Mesothelial cell of epicardium (in vitro differentiated cells): ENCODE data around the gene TMEFF2. TPM values are rescaled to one million over a fixed set of nuclear protein-coding genes. Genes with fewer than 3 reads are reported as not detected.

ENCODE experiments used
- DNase-seq, 2 experiments: peaks; one replicate each; pipeline ENCODE4 v3.0.0; 2021; ENCODE audit warnings: low spot score in 2 of 2; ENCODE audit not compliant: unreplicated experiment in 2 of 2
- H3K27ac Mint-ChIP-seq: 2 replicates; pipeline ENCODE4 v1.8.0; 2021; ENCODE audit warnings: mixed read lengths
- H3K27me3 Mint-ChIP-seq: 2 replicates; pipeline ENCODE4 v1.8.0; 2021; ENCODE audit warnings: low read depth, mixed read lengths
- H3K36me3 Mint-ChIP-seq: 2 replicates; pipeline ENCODE4 v1.8.0; 2021; ENCODE audit warnings: mixed read lengths
- H3K4me1 Mint-ChIP-seq: 2 replicates; pipeline ENCODE4 v1.8.0; 2021; ENCODE audit warnings: mixed read lengths
- H3K4me3 Mint-ChIP-seq: 2 replicates; pipeline ENCODE4 v1.8.0; 2021; ENCODE audit warnings: mild to moderate bottlenecking, moderate library complexity, mixed read lengths
- H3K9me3 Mint-ChIP-seq: 2 replicates; pipeline ENCODE4 v1.8.0; 2021; ENCODE audit warnings: mixed read lengths
- total RNA-seq: library from RNA; stranded (reverse); gene quantifications from 3 replicates; pipeline ENCODE4 v1.2.1, GENCODE V29; 2021
- TF ChIP-seq, protein P1 (sequence below): fragments of 200-600 bp; sonication (generic); IDR thresholded peaks from one replicate; pipeline ENCODE4 v1.5.0; 2021; ENCODE audit warnings: antibody characterized with exemption; ENCODE audit not compliant: unreplicated experiment

TMEFF2 gene
- total RNA-seq, 1 donor from 2014 or later = 18.1 TPM

DNA sequence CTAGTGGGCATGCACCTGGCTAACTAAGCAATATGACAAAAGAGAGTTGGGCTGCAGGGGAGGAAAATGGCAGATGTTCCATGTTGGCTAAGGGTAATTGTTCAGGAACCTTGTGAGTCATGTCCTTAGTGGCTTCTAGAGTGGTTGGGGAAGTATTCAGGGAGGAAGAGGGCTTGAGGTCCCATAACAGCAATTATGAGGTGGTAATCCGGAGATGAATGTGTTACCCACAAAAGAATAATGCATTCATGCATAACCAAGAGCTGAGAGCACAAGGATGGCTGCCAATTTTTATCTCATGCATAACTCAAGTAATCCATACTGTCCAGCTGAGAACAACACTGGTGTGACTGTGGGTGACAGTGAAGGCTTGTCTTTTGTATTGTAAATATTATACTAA is 42.9 kb downstream of the TMEFF2 start:
- H3K4me1 Mint-ChIP-seq = peaks cover 21% of the 10 kb centered on the region
- DNase-seq = no peak
- no peaks in the 10 kb centered on the region for H3K27me3 Mint-ChIP-seq
- TF ChIP-seq, protein P1, sequence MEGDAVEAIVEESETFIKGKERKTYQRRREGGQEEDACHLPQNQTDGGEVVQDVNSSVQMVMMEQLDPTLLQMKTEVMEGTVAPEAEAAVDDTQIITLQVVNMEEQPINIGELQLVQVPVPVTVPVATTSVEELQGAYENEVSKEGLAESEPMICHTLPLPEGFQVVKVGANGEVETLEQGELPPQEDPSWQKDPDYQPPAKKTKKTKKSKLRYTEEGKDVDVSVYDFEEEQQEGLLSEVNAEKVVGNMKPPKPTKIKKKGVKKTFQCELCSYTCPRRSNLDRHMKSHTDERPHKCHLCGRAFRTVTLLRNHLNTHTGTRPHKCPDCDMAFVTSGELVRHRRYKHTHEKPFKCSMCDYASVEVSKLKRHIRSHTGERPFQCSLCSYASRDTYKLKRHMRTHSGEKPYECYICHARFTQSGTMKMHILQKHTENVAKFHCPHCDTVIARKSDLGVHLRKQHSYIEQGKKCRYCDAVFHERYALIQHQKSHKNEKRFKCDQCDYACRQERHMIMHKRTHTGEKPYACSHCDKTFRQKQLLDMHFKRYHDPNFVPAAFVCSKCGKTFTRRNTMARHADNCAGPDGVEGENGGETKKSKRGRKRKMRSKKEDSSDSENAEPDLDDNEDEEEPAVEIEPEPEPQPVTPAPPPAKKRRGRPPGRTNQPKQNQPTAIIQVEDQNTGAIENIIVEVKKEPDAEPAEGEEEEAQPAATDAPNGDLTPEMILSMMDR = no peak
- H3K36me3 Mint-ChIP-seq = no peaks in the 10 kb centered on the region
- H3K9me3 Mint-ChIP-seq = peaks cover 3% of the 10 kb centered on the region
- H3K4me3 Mint-ChIP-seq = no peak overlapping the region
- H3K27ac Mint-ChIP-seq = no peak overlapping the region

DNA sequence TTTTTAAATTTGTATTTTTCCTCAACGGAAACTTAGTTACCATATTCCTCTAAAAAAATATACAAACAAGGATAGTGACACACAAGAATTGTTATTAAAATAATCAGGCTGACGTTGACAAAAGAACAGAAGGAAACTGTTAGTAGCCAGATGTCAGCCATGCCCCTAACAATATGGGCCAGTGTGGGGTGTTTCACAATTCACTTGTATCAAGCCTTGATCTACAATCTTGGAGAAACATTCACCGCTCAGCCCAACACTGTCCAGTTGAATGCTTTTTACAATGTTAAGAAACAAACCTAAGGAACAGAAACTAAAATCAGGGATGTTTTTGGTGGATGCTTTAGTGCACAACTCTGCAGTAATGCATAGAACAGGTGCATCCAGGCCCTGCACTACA is 44.6 kb downstream of the TMEFF2 start:
- no peaks in the 10 kb centered on the region for H3K27me3 Mint-ChIP-seq
- H3K36me3 Mint-ChIP-seq = no peaks in the 10 kb centered on the region
- H3K4me3 Mint-ChIP-seq = no peak overlapping the region
- TF ChIP-seq, protein P1 = no peak
- no peak overlapping the region for H3K27ac Mint-ChIP-seq
- peaks cover 3% of the 10 kb centered on the region for H3K9me3 Mint-ChIP-seq
- DNase-seq = no peak
- peaks cover 34% of the 10 kb centered on the region for H3K4me1 Mint-ChIP-seq

DNA sequence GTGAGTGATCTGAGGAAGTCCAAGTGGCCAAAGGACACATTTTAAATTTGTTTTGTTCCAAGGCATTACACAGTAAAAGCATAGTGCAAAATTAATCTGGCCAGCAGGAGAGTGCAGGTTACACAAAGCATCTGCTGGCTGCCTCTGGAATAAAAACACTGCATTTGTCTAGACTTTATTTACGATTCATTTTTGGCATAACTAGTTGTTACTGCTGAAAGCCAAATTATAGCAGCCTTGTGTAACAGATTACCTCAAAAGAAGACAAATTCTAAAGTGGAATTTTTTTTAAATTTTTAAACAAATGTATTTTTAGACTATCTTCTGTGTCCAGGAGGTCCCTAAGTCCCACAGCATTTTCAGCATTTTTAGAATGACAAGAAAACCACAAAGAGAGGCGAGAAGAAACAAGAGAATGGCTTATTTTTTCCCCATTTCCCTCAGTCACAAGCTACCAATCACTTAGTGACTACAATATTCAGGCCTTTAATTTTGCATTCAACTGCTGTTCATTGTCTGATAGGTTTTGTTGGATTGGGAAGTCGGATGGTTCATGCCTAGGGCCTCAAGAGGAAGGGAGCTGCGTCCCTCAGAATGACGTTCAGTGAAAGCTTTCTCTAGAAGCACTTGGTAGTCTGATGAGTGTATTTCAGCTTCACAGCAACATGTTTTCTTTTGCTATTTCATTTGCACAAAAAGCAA is 46.0 kb downstream of the TMEFF2 start:
- peak overlapping the region; percentile 69 for H3K27ac Mint-ChIP-seq
- H3K36me3 Mint-ChIP-seq = no peaks in the 10 kb centered on the region
- peaks cover 35% of the 10 kb centered on the region for H3K4me1 Mint-ChIP-seq
- no peaks in the 10 kb centered on the region for H3K27me3 Mint-ChIP-seq
- no peak overlapping the region for H3K4me3 Mint-ChIP-seq
- peaks cover 3% of the 10 kb centered on the region for H3K9me3 Mint-ChIP-seq
- TF ChIP-seq, protein P1 = no peak
- no peak for DNase-seq

DNA sequence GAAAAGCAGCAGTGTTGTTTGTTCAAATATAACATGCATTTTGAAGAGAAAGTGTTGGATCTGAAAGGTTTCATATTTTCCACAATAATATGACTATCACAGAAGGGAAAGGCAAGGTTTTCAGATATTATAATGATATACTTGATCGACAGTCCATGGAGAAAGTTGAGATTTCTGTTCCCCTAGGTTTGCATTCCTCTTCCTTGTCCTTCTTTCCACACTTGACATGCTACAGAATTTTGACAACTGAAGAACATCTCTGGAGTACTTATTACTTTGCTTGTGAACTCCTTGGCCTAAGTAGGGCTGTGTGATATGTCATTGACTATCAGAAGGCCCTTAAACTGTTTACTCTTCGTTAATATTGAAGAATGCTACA is 46.5 kb downstream of the TMEFF2 start:
- H3K27me3 Mint-ChIP-seq = no peaks in the 10 kb centered on the region
- peaks cover 35% of the 10 kb centered on the region for H3K4me1 Mint-ChIP-seq
- H3K36me3 Mint-ChIP-seq = no peaks in the 10 kb centered on the region
- TF ChIP-seq, protein P1 = no peak
- no peak overlapping the region for H3K4me3 Mint-ChIP-seq
- peak overlapping the region; percentile 69 for H3K27ac Mint-ChIP-seq
- H3K9me3 Mint-ChIP-seq = peaks cover 3% of the 10 kb centered on the region
- DNase-seq = no peak

DNA sequence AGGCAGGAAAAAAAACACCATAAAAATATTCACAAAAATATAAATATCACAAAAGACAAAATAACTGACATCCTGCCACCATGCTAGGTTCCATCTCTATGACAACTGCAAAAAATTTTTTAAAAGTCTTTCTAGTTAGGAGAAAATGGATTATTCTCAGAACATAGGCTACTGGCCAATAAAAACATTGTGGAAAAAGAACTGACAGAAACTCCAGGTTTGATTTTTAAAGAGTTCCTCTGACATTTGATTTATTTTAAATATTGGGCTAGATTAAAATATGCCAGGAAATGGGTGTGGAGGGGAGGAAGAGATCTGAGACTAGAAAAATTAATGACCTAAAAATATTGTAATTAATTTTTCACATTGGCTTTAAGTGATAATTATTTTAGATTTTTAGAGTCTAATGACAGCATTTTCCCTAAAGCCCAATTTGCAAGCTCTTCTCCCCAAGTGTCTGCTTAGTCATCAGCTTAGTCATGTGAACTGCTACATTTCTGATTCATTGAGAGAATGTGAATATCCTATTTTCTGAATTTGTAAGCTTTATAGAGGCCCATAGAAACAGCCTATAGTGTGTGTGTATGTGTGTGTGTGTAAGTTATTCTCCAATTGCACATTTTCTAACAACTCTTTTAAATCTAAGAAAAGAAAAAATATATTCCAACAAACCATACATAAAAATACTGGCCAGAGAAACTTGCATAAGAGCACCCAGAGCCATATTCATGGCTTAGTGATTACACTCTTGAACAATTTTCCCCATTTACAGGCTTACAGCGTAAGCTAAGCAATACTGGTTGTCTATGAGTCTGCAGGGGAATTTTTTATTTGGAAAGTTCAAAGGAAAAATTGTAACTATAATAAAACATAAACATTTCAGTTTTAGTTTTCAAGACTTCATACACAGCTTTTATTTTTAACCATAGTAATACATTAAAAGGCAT is 48.4 kb downstream of the TMEFF2 start:
- H3K27me3 Mint-ChIP-seq = no peaks in the 10 kb centered on the region
- H3K27ac Mint-ChIP-seq = no peak overlapping the region
- peaks cover 3% of the 10 kb centered on the region for H3K9me3 Mint-ChIP-seq
- H3K4me1 Mint-ChIP-seq = peaks cover 33% of the 10 kb centered on the region
- DNase-seq = no peak
- no peaks in the 10 kb centered on the region for H3K36me3 Mint-ChIP-seq
- TF ChIP-seq, protein P1 = no peak
- H3K4me3 Mint-ChIP-seq = no peak overlapping the region
